ENCODE measurements around the gene MAGEA12.
"Not testable (repeated sequence)": the region's sequence is repeated elsewhere in the genome, so short reads cannot be mapped to it uniquely, and the experiment has no call there.

Gene MAGEA12, protein sequence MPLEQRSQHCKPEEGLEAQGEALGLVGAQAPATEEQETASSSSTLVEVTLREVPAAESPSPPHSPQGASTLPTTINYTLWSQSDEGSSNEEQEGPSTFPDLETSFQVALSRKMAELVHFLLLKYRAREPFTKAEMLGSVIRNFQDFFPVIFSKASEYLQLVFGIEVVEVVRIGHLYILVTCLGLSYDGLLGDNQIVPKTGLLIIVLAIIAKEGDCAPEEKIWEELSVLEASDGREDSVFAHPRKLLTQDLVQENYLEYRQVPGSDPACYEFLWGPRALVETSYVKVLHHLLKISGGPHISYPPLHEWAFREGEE

GRCh38 chrX:152733261-152733975 is at the start of gene MAGEA12, which contains the start of gene CSAG1:
Gene MAGEA12 (plus strand): TSS chrX:152733757. CDS start chrX:152736162, 2,405 bp downstream.
Gene CSAG1 (minus strand): TSS chrX:152733721. CDS start chrX:152732460, 1,261 bp downstream.
- no peak for DNase-seq

- DNase-seq: not testable (repeated sequence)
Observed at GRCh38 chrX:152697952-152698931, 35.3 kb upstream of the MAGEA12 start, which contains the start of gene MAGEA3. Gene MAGEA3 (plus strand): TSS chrX:152698794. CDS start chrX:152700833, 2,039 bp downstream.

- DNase-seq: not testable (repeated sequence)
Observed at GRCh38 chrX:152700390-152700789, 33.2 kb upstream of the MAGEA12 start.

DNA sequence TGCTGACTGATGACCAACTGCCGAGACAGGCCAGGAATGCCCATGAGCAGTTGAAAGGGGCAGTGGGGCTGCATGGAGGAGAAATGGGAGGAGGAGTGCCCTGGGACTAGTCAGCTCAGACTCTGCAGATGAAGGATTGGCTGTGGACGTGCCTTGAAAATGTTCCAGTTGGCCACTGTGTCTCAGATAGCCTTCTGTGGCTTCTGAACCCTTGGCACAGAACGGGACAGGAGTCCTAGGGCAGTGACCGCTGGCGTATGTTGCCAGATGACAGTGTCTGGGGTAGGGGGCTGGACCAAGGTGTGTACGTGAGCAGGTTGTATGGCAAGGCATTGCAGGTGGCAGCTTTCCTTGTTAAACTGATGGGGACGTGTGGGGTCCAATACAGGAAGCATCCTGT is 27.1 kb upstream of the MAGEA12 start:
- not testable (repeated sequence) for DNase-seq

DNA sequence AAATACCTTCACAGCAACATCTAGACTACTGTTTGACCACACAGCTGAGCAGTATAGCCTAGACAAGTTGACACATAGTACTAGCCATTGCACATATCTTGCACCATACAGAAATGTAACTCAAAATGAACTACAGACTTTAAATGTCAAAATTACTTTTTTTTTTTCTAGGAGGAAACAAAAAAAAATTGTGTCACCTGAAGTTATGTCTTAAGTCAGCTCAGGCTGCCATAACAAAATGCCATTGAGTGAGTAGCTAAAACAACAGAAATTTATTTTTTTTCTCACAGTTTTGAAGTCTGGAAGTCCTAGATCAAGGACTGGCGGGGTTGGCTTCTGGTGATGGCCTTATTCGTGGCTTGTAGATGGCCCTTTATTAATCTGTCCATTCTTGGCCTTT is 24.4 kb upstream of the MAGEA12 start, which contains the start of gene CSAG2:
TSS of gene CSAG2 (minus strand) at position 101 of the 400 bp plus-strand sequence. CDS start 161 bp downstream, outside the sequence.
- not testable (repeated sequence) for DNase-seq

DNA sequence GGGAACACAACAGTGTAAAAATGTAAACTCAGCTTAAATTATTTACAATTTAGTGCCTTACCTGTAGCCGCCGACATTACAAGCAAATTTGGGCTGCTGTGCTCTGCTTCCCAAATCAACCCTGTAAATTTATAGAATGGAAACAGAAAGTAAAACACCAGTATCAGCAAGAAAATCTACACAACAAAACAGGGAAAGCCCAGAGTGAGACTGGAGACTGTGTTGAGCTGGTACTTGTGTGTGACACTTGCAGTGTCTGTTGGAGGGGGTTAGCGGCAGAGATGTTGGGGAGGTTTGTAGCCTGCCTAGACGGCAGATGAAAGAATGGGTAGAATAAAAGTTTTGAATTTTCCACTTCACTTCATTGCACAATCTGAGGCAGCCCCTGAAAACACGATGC is 20.4 kb upstream of the MAGEA12 start:
- DNase-seq: not testable (repeated sequence)

- DNase-seq: not testable (repeated sequence)
Observed at GRCh38 chrX:152713815-152714787, 19.5 kb upstream of the MAGEA12 start, which contains the start of gene MAGEA2B. Gene MAGEA2B (plus strand): TSS chrX:152714628. CDS start chrX:152717107, 2,479 bp downstream.

GRCh38 chrX:152725409-152725808 is 8.1 kb upstream of the MAGEA12 start:
- no peak for DNase-seq

GRCh38 chrX:152734143-152734858 is 744 bp downstream of the MAGEA12 start:
- DNase-seq: not testable (repeated sequence)

DNA sequence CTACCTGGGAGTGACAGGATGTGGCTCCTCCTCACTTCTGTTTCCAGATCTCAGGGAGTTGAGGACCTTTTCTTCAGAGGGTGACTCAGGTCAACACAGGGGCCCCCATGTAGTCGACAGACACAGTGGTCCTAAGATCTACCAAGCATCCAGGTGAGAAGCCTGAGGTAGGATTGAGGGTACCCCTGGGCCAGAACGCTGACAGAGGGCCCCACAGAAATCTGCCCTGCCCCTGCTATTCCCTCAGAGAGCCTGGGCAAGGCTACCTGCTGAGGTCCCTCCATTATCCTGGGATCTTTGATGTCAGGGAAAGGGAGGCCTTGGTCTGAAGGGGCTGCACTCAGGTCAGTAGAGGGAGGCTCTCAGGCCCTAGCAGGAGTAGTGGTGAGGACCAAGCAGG is 1.5 kb downstream of the MAGEA12 start:
- DNase-seq: no peak

DNA sequence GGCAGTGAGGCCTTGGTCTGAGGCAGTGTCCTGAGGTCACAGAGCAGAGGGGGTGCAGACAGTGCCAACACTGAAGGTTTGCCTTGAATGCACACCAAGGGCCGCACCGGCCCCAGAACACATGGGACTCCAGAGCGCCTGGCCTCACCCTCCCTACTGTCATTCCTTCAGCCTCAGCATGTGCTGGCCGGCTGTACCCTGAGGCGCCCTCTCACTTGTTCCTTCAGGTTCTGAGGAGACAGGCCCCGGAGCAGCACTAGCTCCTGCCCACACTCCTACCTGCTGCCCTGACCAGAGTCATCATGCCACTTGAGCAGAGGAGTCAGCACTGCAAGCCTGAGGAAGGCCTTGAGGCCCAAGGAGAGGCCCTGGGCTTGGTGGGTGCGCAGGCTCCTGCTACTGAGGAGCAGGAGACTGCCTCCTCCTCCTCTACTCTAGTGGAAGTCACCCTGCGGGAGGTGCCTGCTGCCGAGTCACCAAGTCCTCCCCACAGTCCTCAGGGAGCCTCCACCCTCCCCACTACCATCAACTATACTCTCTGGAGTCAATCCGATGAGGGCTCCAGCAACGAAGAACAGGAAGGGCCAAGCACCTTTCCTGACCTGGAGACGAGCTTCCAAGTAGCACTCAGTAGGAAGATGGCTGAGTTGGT is 2.4 kb downstream of the MAGEA12 start:
- DNase-seq: no peak

DNA sequence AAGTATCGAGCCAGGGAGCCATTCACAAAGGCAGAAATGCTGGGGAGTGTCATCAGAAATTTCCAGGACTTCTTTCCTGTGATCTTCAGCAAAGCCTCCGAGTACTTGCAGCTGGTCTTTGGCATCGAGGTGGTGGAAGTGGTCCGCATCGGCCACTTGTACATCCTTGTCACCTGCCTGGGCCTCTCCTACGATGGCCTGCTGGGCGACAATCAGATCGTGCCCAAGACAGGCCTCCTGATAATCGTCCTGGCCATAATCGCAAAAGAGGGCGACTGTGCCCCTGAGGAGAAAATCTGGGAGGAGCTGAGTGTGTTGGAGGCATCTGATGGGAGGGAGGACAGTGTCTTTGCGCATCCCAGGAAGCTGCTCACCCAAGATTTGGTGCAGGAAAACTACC is 3.0 kb downstream of the MAGEA12 start:
- not testable (repeated sequence) for DNase-seq

DNA sequence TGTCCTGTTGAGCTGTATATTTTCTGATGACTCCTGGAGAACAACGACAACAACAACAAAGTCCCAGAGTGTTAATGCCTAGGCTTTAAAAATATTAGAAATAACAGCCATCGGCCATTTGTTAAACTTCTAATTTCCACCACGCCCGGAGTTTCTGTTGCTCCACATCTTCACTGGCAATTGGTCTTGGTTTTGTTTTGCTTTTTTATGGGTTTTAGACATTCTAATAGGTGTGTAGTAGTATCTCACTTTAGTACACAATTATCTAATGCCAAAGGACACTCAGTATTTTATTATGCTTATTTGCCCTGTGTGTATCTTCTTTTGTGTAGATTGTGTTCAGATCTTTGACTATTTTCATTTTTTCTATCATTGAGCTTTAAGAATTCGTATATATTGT is 5.0 kb downstream of the MAGEA12 start:
- no peak for DNase-seq

GRCh38 chrX:152753686-152754650 is 20.4 kb downstream of the MAGEA12 start, which contains the start of gene MAGEA2:
Gene MAGEA2 (minus strand): TSS chrX:152753842. CDS start chrX:152751363, 2,479 bp downstream.
- not testable (repeated sequence) for DNase-seq

- DNase-seq: not testable (repeated sequence)
Observed at GRCh38 chrX:152754871-152755270, 21.3 kb downstream of the MAGEA12 start.

GRCh38 chrX:152758918-152759317 is 25.4 kb downstream of the MAGEA12 start, which contains the start of gene CSAG3:
Gene CSAG3 (plus strand): TSS chrX:152759218.
- DNase-seq: not testable (repeated sequence)

DNA sequence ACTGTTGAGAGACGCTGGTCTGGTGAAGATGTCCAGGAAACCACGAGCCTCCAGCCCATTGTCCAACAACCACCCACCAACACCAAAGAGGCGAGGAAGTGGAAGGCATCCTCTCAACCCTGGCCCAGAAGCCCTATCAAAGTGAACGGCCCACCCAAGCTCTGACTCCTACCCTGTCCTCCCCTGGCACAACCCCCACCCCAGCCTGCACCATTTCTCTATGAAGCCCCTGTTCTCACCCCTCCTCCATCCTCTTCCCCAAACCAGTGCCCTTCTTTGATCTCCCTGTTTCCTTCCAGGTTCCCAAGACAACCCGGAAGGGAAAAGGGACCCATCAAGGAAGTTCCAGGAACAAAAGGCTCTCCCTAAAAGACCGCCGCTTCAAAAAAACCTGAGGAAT is 26.0 kb downstream of the MAGEA12 start:
- DNase-seq: not testable (repeated sequence)

- not testable (repeated sequence) for DNase-seq
Observed at GRCh38 chrX:152761582-152761981, 28.0 kb downstream of the MAGEA12 start.

Data from hematopoietic multipotent progenitor cell treated with erythropoietin and hydrocortisone succinate and interleukin-3 and kit ligand, for 6 days (in vitro differentiated cells).